GM12865 (cell line): Measurements from ENCODE around the gene INAVA.

ENCODE experiments used
- DNase-seq: peaks from one replicate; pipeline ENCODE4 v3.0.0; 2010; ENCODE audit warnings: low read depth
- H3K4me3 ChIP-seq: 2 replicates; pipeline ENCODE4 v1.5.1; 2011; ENCODE audit warnings: mild to moderate bottlenecking, low read depth, low read length, control low read depth
- CTCF ChIP-seq: IDR thresholded peaks from 2 replicates; pipeline ENCODE4 v1.5.1; 2011; ENCODE audit warnings: low read length, control low read depth, low read depth, inconsistent platforms; ENCODE audit not compliant: insufficient read depth; ENCODE audit errors: missing control alignments

INAVA gene

GRCh38 chr1:200869376-200869752 lies 25.3 kb upstream of the INAVA start:
- H3K4me3 ChIP-seq, result peak overlapping the region; percentile 44

GRCh38 chr1:200869753-200870391 lies 24.8 kb upstream of the INAVA start:
- TF ChIP-seq CTCF, result no peak
- H3K4me3 ChIP-seq, result peak overlapping the region; percentile 44
- peak; percentile 92 for DNase-seq

More at GRCh38 chr1:200869376-200869752, 25.3 kb upstream of the INAVA start:
- DNase-seq, result peak; percentile 39
- TF ChIP-seq CTCF, result no peak

GRCh38 chr1:200872446-200873115 lies 22.1 kb upstream of the INAVA start, which contains the start of gene GPR25:
GPR25 (plus strand) TSS chr1:200872981; CDS start chr1:200873038, 57 bp downstream.
- H3K4me3 ChIP-seq, result no peak within 1 kb of the TSS
- no peak for TF ChIP-seq CTCF
- no peak for DNase-seq

GRCh38 chr1:200873116-200873670 lies 21.5 kb upstream of the INAVA start:
- DNase-seq, result no peak
- no peak for TF ChIP-seq CTCF
- H3K4me3 ChIP-seq, result no peak overlapping the region

GRCh38 chr1:200873671-200874397 lies 20.9 kb upstream of the INAVA start:
- no peak overlapping the region for H3K4me3 ChIP-seq
- DNase-seq, result no peak
- no peak for TF ChIP-seq CTCF

- TF ChIP-seq CTCF, result no peak
- H3K4me3 ChIP-seq, result no peak overlapping the region
- no peak for DNase-seq
These were observed 20.0 kb upstream of the INAVA start for GRCh38 chr1:200874694-200875093.
